ENCODE results near the gene CD300LD.

- no peak for TF ChIP-seq CTCF (IDR thresholded peaks at IDR 0.05)
- no peak for TF ChIP-seq IRF3 (IDR thresholded peaks at IDR 0.05; ENCODE audit: low read depth, low read length)
- no peak for TF ChIP-seq PBX3 (IDR thresholded peaks at IDR 0.05)
- TF ChIP-seq TAF1 (IDR thresholded peaks at IDR 0.05; ENCODE audit: borderline replicate concordance, low read depth, low read length), result no peak
- TF ChIP-seq FOXM1 (IDR thresholded peaks at IDR 0.05; ENCODE audit: low read depth), result no peak
- TF ChIP-seq RFX5 (IDR thresholded peaks at IDR 0.05; ENCODE audit: low read length), result no peak
- TF ChIP-seq MAX (IDR thresholded peaks at IDR 0.05; ENCODE audit: low read depth), result no peak
- TF ChIP-seq REST (IDR thresholded peaks at IDR 0.05; ENCODE audit: low read depth, low read length), result no peak
- no peak for TF ChIP-seq MEF2A (IDR thresholded peaks at IDR 0.05; ENCODE audit: borderline replicate concordance, low read depth)
- no peak for TF ChIP-seq EZH2phosphoT487 (IDR thresholded peaks at IDR 0.05; ENCODE audit: borderline replicate concordance, low read depth)
- TF ChIP-seq FOXJ3 (CRISPR knock-in tag; IDR thresholded peaks at IDR 0.05), result no peak
Measured at GRCh38 chr17:74543406-74543805, 48.7 kb downstream of the CD300LD start.
